GM03348 (cell line): ENCODE data around the gene CUX1.
"Not testable (repeated sequence)": the region's sequence is repeated elsewhere in the genome, so short reads cannot be mapped to it uniquely, and the experiment has no call there.

Experiments used
- DNase-seq: peaks from one replicate; pipeline ENCODE4 v3.0.0; 2012; ENCODE audit warnings: low spot score

CUX1 gene

DNA sequence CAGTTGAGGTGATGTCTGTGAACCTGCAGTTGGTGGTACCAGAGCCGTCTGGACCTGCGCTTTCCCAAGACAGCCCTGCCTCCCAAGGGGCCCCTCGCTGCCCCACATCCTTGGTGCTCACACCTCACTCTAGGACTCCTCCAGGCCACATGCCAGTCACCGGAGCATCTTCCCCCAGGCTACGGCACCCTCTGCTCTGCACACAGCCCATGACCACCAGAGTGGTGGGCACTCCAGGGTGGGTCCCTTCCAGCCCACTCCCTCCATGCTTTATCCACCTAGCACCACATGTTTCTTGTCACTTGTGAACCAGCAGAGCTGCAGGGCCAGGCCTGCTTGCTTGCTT, 285.6 kb downstream of the CUX1 start:
- DNase-seq: no peak

DNA sequence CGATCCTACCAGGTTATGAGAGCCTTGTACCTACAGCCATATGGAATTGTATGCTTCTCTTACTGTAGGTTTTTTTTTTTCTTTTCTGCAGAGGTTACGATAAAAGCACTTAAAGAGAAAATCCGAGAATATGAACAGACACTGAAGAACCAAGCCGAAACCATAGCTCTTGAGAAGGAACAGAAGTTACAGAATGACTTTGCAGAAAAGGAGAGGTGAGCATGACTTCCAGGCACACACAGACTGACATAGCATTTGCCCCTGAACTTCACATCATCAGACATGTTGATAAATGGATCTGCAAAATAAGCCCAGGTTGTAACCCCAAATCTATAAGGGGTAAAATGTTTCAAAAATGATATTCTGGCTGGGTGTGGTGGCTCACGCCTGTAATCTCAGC, 286.8 kb downstream of the CUX1 start:
- DNase-seq: no peak

DNA sequence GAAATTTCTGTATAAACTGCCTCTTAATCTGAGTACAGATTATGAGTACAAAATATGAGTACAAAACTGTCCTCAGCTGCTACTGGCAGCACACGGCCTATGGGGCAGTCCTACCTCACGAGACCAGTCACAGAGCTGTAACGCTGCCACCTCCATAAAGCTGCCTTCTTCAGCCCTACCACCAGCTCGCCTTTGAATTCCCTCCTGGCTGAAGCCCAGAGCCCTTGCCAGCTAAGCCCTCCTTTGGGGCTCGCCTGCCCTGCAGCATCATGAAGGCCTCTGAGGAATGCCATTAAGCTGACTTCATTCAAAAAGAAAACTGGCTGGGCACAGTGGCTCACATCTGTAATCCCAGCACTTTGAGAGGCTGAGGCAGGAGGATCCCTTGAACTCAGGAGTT, 289.2 kb downstream of the CUX1 start:
- no peak for DNase-seq

DNA sequence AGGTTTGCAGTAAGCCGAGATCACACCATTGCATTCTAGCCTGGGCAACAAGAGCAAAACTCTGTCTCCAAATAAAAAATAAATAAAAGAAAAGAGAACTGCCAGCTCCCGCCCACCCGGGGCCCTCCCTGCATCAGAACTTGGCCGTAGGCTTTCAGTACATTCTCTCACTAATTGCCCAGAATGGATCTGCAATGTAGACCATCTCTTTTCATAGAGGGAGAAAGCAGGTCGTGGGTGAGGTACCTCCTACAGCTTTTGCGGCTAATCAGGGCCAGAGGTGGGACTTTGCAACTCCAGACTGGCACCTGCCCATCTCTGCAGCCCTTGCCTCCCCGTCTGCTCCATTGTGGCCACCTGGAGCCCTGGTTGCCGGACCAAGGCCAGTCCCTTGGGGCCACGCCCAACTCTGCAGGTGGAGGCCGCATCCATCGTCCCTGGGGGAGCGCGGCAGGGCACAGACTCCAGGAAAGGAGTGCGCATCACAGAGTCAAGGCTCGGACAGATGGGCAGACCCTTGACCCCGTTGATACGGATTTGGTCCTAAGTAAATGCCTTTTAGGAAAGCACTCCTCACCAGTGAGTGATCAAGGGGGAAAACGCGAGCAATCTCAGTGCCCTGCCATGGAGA, 290.2 kb downstream of the CUX1 start:
- no peak for DNase-seq

DNA sequence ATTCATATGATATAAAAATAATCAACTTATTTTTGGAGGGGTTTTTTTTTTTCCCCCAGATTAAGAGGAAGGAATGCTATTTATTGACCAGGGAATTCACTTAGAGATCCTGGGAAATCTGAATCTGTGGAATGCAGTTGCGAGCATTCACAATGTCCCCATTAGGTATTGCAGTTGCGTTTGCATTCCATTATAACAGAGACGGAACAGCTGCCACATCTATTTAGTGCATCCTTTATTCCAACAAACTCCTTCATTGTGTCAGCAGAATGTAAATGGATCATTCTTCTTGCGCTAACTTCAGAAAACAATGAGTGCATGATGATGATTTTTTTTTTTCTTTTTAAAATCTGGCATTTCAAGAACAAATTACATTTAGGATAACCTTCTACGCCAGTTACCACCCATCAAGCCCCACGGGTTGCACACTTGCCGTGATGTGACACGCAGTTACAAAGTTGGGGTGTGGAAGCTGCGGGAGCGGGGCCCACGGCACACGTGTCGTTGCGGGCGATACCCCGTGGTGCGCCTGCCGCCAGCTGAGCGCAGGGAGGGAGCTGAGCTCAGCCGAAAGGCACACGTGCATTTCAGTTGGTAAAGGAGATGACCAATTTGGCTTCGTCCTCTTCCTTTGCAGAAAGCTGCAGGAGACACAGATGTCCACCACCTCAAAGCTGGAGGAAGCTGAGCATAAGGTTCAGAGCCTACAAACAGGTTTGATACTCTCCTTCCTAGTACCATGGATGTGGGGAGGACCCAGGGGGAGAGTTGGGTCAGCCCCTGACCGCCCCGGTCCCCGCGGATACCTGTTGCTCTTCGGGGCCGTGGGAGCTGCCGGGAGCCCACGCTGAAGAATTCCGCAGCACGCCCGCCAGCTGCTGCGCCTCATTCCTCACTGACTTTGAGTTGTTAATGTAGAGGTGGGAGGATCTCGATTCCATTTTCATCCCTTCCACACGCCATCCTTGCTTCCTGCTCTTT, 293.9 kb downstream of the CUX1 start:
- DNase-seq: no peak

DNA sequence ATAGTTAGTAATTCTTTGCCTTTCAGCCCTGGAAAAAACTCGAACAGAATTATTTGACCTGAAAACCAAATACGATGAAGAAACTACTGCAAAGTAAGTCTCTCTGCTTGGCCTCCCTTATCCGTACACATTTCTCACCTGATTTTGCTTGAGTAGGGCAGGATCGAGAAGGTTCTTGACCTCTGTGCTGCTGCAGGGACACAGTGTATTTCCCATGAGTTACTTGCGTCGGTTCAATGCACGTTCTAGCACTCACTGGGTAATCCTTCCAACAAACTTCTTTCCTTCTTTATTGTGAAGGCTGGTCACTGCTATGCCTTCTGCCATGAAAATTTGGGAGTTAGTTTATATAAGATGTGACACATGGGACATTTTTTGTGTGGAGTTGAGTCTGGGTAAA, 297.8 kb downstream of the CUX1 start:
- DNase-seq: no peak

DNA sequence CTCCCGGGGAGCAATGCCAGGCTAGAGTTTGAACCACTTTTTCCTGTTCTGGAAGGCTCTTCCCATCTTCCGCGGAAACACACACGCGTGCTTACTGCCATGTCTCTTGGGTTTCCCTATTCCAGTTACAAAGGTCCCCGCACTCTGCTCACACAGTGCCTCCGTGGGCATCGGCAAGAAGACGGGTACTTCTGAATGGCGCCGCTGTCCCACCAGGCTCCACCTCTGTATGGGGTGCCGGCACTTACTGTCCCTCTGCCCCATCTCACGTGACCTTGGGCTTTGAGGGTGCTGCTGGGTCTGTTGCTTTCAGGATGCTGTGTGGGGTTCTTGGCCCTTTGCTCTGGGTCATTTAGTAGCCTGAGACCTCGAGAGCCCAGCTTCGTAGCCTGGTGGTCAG, 298.5 kb downstream of the CUX1 start:
- DNase-seq: no peak

DNA sequence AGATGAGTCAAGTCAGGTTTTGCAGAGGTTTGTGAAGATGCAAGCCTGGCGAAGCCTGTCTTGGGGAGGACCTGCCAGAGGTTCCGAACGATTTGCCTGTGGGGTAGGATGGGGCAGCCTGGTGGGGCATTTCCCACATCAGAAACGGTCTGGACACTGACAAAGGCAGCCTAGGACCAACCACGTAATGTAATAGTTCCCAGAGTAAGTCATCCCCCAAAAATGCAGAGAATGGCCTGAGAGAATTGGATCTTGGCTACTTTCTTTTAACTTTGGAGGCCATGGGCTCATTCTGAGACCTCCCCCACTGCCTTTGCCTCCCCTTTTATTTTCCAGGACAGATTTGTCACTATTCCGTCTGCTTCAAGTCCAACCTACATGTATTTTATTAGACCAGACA, 300.3 kb downstream of the CUX1 start:
- peak; percentile 84 for DNase-seq

DNA sequence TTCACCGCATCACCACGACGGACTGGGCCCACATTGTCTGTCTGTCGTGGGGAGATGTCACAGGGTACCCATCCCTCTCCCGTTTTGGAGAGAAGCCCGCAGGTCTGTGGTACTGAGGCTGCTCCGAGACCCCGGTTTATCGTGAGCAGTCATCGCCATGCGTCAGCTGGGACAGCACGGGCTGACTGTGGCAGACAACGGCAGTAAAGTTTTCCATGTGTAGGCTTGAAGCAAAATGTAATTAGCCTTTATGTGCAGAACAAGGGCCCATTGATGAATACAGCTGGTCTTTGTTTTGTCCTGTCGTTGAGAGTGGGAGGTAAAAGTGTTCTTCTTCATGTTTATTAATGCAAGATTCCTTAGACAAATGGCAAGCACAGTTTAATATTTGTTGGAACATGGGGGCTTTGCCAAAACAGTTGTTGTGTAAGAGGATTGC, 301.8 kb downstream of the CUX1 start:
- no peak for DNase-seq

DNA sequence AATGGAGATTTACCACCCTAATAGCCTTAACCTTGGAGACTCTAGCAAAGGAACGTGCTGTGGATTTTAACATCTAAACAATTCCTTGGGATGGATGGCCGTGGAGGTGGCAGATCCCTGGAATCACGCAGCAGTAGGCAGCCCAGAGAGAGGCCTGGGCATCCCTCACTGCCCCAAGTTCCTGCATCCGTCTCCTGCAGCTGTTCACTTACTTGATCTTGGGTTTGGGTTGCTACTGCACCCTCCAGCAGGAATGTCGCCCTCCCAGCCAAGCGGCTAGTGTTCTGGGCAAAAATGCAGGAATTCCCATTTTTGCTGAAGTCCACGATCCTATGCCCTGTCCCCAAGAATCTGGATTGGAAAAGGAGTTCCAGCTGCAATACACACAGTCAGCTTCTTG, 302.5 kb downstream of the CUX1 start:
- no peak for DNase-seq

DNA sequence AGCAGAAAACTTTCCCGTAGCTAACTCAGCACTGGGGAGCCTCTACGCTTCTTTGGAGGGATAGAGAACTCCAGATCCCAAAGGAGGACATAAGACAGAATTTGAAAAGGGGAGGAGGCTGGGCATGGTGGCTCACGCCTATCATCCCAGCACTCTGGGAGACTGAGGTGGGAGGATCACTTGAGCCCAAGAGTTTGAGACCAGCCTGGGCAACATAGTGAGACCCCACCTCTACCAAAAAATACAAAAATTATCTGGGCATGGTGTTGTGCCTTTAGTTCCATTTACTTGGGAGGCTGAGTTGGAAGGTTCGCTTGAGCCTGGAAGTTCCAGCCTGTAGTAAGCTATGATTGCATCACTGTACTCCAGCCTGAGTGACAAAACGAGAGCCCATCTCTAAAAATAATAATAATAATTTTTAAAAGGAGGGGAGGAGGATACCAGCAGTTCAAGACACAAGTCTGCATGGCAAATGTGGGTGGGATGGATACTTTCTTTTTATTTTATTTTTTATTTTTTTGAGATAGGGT, 303.3 kb downstream of the CUX1 start:
- no peak for DNase-seq

DNA sequence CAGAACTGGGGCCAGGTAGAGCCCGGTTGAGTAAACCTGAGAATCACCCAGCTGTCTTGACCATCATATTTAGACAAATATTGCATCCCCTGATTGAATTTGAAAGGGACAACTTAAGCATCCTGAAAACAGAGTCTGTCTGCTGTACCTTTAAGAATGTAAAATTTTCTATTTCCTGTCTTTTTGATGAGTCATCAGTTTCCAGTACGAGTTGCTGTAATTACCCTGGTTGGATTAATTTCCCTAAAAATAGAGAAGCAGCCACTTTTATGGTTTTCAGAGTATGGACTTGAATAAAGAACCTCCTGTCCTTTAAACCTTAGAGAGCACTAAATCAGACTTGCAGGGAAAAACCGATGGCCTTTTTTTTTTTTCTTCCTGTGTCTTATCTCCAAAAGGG, 304.6 kb downstream of the CUX1 start:
- peak; percentile 63 for DNase-seq

DNA sequence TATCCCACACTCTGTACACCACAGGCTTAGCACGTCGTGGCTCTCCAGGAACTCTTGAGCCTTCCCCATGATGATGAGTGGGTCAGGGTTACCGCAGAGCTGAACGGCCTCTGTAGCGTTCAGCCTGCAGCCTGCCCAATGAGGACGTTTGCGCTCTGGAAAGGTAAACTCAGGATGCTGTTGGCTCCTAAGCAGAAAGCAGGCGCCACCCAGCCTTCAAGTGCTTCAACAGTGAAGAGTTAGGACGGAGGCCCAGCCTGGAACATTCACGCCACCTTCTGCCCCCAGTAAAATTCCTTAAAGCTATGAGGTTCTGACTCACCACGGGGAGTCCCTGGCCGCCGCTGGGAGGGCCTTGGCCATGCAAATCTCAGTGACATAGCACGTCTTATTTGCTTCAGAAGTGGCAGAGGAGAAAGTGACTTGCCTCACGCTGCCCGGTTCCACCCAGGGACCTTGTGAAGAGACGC, 307.7 kb downstream of the CUX1 start:
- DNase-seq: peak; percentile 91

DNA sequence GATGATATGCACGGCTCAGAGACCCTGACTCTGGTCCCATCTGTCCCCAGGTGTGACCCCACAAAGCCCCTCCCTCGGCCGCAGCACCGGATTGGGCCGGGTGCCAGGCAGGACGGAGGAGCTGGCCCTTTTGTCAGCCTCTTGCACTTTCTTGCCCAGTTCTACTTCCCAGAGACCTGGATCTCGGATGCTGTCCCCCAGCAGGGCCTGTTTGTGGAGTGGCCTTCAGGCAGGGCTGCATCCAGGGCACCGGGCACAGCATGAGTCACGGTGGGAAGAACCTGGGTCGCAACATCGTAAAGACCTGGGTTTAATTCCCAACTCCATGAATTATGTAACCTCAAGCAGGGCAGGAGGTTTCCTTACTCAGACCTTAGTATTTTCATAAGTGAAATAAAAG, 310.9 kb downstream of the CUX1 start:
- DNase-seq: no peak

DNA sequence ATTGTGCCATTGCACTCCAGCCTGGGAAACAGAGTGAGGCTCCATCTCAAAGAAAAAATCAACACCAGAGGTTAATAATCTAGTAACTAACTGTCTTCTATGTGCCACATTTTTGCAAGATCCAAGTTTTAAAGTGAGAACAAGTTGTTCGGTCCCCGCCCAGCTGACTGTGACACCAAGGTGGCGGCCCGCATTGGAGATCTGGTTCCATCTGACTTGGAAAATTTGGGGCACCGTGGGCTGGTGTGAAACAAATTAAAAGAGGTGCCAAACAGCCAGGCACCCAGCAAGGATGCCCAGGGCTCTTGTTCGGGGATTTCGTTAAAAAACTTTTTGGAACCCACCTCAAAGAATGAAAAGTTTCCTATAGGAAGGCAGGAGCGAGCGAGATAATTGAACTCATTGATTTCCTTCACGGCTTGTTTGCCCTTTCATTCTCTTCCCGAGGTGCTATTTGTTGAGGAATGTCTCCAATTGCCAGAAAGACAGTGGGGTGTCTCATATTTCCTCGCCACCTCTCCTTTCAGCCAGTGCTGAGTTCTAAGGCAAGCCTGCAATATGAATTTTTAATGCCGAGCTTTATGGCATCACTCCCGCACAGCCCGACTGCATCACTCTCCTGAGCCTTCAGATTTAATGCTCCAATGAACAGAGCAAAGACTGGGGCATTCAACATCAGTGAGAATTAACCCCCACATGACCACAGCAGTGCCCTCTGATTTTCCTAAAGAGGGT, 312.4 kb downstream of the CUX1 start:
- no peak for DNase-seq

DNA sequence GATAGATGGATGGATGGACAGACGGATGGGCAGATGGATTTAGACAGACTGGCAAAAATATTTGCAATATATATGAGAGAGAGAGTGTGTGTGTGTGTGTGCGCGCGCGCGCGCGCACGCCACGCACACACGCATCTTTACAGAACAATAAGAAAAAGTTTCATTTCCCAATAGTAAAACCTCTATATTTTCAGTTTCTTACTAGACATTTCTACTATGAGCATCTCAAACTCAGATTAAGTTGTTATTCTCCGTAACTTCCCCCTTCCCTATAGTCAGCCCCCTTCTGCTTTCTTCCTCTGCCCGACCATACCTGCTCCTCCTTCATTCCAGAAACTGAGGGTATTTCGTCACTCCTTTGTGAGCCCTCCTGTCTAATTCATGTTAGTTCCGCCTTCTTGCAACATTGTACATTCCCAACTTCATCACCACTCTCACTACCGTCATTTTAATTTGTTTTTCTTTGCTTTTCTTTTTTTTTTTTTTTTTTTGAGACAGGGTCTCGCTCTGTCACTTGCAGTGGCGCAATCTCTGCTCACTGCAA, 314.9 kb downstream of the CUX1 start:
- no peak for DNase-seq

DNA sequence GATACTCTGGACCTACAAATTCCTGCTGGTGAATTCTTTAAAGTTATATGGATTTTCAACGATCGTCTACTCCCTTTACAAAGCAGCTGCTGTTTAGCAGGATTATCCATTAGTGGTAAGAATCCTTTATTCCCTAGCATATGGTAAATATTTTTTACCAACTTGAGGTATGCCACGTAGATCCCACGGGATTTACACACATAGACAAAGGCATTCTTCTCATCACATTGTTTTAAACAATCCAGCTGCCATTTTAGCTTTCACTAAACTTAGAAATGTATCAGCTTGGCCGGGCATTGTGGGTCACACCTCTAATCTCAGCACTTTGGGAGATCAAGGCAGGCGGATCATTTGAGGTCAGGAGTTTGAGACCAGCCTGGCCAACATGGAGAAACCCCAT, 321.2 kb downstream of the CUX1 start:
- DNase-seq: no peak

DNA sequence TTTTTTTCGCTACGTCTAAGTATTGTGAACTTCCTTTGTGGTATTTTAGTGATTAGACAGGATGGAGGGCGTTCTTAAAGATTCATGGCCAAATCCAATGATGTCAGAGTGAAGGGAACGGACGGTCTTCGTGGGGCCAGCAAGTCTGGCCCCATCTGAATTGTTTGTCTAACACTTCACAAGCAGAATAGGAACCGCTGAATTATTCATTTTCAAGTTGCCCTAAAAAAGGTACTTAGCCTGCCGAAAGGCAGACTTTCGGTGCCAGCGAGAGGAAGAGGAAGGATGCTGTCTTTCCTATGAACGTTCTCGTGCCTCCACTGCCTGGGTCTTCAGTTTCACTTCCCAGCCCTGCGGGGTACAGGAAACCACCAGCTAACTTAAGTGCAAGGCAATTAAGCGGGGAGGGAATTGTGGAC, 323.5 kb downstream of the CUX1 start:
- no peak for DNase-seq

DNA sequence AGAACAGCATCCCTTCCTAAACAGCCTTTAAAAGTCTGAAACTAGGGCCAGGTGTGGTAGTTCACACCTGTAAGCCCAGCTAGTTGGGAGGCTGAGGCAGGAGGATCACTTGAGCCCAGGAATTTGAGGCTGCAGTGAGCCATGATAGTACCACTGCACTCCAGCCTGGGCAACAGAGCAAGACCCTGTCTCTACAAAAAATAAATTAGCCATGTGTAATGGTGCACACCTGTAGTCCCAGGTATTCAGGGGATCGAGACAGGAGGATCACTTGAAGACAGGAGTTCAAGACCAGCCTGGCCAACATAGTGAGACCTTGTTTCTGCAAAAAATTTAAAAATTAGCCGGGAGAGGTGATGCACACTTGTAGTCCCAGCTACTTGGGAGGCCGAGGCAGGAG, 325.0 kb downstream of the CUX1 start:
- not testable (repeated sequence) for DNase-seq

DNA sequence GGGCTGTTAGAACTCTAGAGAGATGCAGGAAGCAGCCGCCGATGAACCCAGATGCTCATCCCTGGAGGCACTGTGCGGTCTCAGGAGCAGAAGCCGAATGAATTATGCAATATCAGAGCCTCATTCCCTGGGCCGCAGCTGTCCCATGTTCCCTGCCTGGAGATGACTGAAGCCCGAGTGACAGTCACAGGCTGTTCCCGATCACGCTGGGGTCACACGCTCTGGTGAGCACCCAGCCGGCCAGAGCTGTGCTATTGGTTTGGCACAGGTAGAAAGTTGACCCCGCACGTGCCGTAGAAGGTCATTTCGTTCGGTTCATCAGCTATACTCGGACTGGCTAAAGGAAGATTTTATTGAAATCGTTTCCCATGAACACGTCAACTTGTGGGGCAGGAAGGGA, 328.7 kb downstream of the CUX1 start:
- no peak for DNase-seq

DNA sequence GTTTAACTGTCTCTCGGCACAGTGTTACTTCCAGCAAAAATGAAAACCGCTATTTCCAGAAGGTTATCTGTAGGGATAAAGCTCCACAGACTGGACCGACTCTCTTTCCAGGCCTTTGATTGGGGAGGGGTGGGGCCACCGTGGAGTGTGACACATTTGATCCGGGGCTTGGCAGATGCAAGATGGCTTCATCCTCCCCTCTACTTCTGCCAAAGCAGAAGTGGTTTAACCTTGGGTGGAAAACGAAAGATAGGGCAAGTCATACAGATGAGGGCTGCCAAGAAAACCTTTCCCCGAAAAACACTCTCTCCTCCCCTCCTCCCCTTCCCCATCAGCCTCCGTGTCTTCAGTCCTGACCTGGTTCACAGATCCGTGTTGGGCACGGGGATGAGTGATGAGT, 329.6 kb downstream of the CUX1 start:
- DNase-seq: no peak

DNA sequence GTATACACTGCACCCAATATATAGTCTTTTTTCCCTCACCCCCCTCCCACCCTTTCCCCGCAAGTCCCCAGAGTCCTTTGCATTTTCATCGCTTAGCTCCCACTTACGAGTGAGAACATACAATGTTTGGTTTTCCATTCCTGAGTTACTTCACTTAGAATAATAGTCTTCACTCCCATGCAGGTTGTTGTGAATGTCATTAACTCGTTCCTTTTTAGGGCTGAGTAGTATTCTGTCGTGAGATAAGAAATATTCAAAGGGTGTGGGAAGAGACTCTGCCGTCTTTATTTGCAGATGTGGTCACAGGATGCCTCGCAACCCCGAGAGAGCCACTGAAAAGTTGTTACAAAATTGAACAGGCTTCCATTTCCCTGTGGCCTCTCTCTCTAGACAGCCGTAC, 331.4 kb downstream of the CUX1 start:
- DNase-seq: no peak
